HCT116 (cell line): ENCODE measurements around the gene AASS. TPM values are rescaled to one million over a fixed set of nuclear protein-coding genes. Genes with fewer than 3 reads are reported as not detected.

Experiments used
- ATAC-seq: fragments of 200-7000 bp; cut with Tn5 transposase; 2 replicates; pipeline ENCODE4 v1.9.1; 2020; ENCODE audit warnings: mild to moderate bottlenecking, moderate library complexity
- BruUV-seq: library from RNA; stranded (reverse); fragments of 400-500 nt; replicated peaks from 2 replicates; lab custom pipeline; 2021; lab: Mats Ljungman, UMichigan
- CTCF ChIA-PET: fragments of 300-600 bp; sonication (Branson Sonifier 250); formaldehyde crosslinking; loops from one replicate; lab custom pipeline; 2021; ENCODE audit warnings: antibody characterized with exemption; lab: Charles Lee
- POLR2A ChIA-PET: fragments of 300-600, 350-600 bp; sonication (Branson Sonifier 250); formaldehyde crosslinking; loops from one replicate; lab custom pipeline; 2021; ENCODE audit warnings: antibody characterized with exemption; lab: Charles Lee
- RAD21 ChIA-PET, 2 experiments: fragments of 300-600 bp; sonication (Branson Sonifier 250); formaldehyde crosslinking; loops; one replicate each; lab custom pipeline; 2023; ENCODE audit warnings: low total read pairs in 2 of 2; ENCODE audit not compliant: uncharacterized antibody in 2 of 2, unreplicated experiment in 2 of 2, low non-redundant PET in 1 of 2; lab: Charles Lee
- DNase-seq: peaks from one replicate; pipeline ENCODE4 v3.0.0-alpha.2; 2010; ENCODE audit warnings: low read depth, low spot score
- H2AFZ ChIP-seq: fragments of 200-600 bp; shearing (Covaris generic), sonication (generic); 2 replicates; pipeline ENCODE4 v1.6.1; 2017; ENCODE audit warnings: low read depth, mixed run types, mixed read lengths, antibody characterized with exemption, low read length; ENCODE audit not compliant: poor library complexity, severe bottlenecking
- H3K27ac ChIP-seq: 2 replicates; pipeline ENCODE4 v1.5.1; 2012; ENCODE audit warnings: low read depth, low read length
- H3K27me3 ChIP-seq: fragments of 200-600 bp; sonication (generic); 2 replicates; pipeline ENCODE4 v1.6.1; 2016; ENCODE audit warnings: mixed run types, low read length, mixed read lengths; ENCODE audit not compliant: insufficient read depth
- H3K36me3 ChIP-seq, 2 experiments: fragments of 200-500 bp in 1 of 2; fragments of 200-600 bp in 1 of 2; sonication (Bioruptor generic) in 1 of 2; sonication (generic) in 1 of 2; 2 replicates each; pipeline versions ENCODE4 v1.5.1 to v1.6.1; 2014 to 2016; ENCODE audit warnings: low read length in 2 of 2, inconsistent platforms in 1 of 2, mixed read lengths in 1 of 2, mixed run types in 1 of 2; ENCODE audit not compliant: insufficient read depth in 2 of 2, control insufficient read depth in 1 of 2
- H3K4me1 ChIP-seq, 2 experiments: fragments of 200-600 bp in 1 of 2; sonication (generic) in 1 of 2; 2 replicates each; pipeline versions ENCODE4 v1.5.1 to v1.6.1; 2012 to 2017; ENCODE audit warnings: low read length in 2 of 2, inconsistent platforms in 1 of 2, mild to moderate bottlenecking in 1 of 2, mixed read lengths in 1 of 2, mixed run types in 1 of 2, moderate library complexity in 1 of 2; ENCODE audit not compliant: insufficient read depth in 2 of 2, control insufficient read depth in 1 of 2
- H3K4me2 ChIP-seq: fragments of 200-600 bp; sonication (generic); 2 replicates; pipeline ENCODE4 v1.6.1; 2017; ENCODE audit warnings: mixed run types, low read length, mixed read lengths
- H3K4me3 ChIP-seq, 2 experiments: fragments of 200-600 bp in 1 of 2; sonication (generic) in 1 of 2; replicated peaks in 1 of 2; 2 replicates each; pipeline ENCODE4 v1.5.1; 2011 to 2016; ENCODE audit warnings: low read length in 2 of 2, control low read depth in 1 of 2, low read depth in 1 of 2, mild to moderate bottlenecking in 1 of 2, mixed read lengths in 1 of 2, mixed run types in 1 of 2
- H3K79me2 ChIP-seq: fragments of 200-600 bp; sonication (generic); 2 replicates; pipeline ENCODE4 v1.6.1; 2017; ENCODE audit warnings: mild to moderate bottlenecking, mixed run types, low read length, moderate library complexity, mixed read lengths; ENCODE audit not compliant: insufficient read depth
- H3K9ac ChIP-seq: fragments of 200-600 bp; sonication (generic); 2 replicates; pipeline ENCODE4 v1.6.1; 2016; ENCODE audit warnings: low read length, mixed read lengths
- H3K9me2 ChIP-seq: fragments of 200-600 bp; sonication (generic), shearing (Covaris generic); 2 replicates; pipeline ENCODE4 v1.6.1; 2017; ENCODE audit warnings: mixed run types, mild to moderate bottlenecking, moderate library complexity; ENCODE audit not compliant: insufficient read depth
- H3K9me3 ChIP-seq, 2 experiments: fragments of 200-500 bp in 1 of 2; fragments of 200-600 bp in 1 of 2; sonication (Bioruptor generic) in 1 of 2; sonication (generic) in 1 of 2; 2 replicates each; pipeline ENCODE4 v1.6.1; 2014 to 2017; ENCODE audit warnings: low read length in 2 of 2, mixed read lengths in 2 of 2, inconsistent platforms in 1 of 2, low read depth in 1 of 2, mild to moderate bottlenecking in 1 of 2, mixed run types in 1 of 2, moderate library complexity in 1 of 2; ENCODE audit not compliant: control insufficient read depth in 1 of 2, insufficient read depth in 1 of 2
- H4K20me1 ChIP-seq: fragments of 200-600 bp; sonication (generic), shearing (Covaris generic); 2 replicates; pipeline ENCODE4 v1.6.1; 2017; ENCODE audit warnings: mixed run types, mild to moderate bottlenecking, moderate library complexity; ENCODE audit not compliant: insufficient read depth
- CEBPB ChIP-seq: IDR thresholded peaks from 2 replicates; pipeline ENCODE4 v1.6.1; 2012; ENCODE audit warnings: low read depth
- FOSL1 ChIP-seq: IDR thresholded peaks from 2 replicates; pipeline ENCODE4 v1.6.1; 2012; ENCODE audit warnings: low read depth
- POLR2A ChIP-seq: IDR thresholded peaks from 2 replicates; pipeline ENCODE4 v1.7.0; 2011; ENCODE audit warnings: borderline replicate concordance; ENCODE audit not compliant: insufficient read depth, insufficient read length; ENCODE audit errors: extremely low read depth
- TCF7L2 ChIP-seq: IDR thresholded peaks from 2 replicates; pipeline ENCODE4 v1.7.0; 2011; ENCODE audit warnings: borderline replicate concordance, inconsistent platforms; ENCODE audit not compliant: insufficient read depth, insufficient read length; ENCODE audit errors: extremely low read depth
- YY1 ChIP-seq: IDR thresholded peaks from 2 replicates; pipeline ENCODE4 v1.6.1; 2011; ENCODE audit warnings: low read length, low read depth, moderate library complexity, mild to moderate bottlenecking; ENCODE audit not compliant: insufficient replicate concordance; ENCODE audit errors: extremely low read depth
- ZBTB33 ChIP-seq: IDR thresholded peaks from 2 replicates; pipeline ENCODE4 v1.6.1; 2011; ENCODE audit warnings: mild to moderate bottlenecking, low read length, moderate library complexity; ENCODE audit not compliant: insufficient replicate concordance; ENCODE audit errors: extremely low read depth
- intact Hi-C: fragments of 100-400 bp; cut with micrococcal nuclease; formaldehyde crosslinking; loops from 2 replicates; pipeline ENCODE4 v1.10.0; 2022
- total RNA-seq: library from RNA; stranded (reverse); gene quantifications from one replicate; pipeline ENCODE4 v1.2.1, GENCODE V29; 2021; ENCODE audit not compliant: unreplicated experiment
- TF ChIP-seq, protein P1 (sequence below): IDR thresholded peaks from 2 replicates; pipeline ENCODE4 v1.6.1; 2012

The AASS gene
- total RNA-seq, 1 experiment from 2014 or later, result 5.1 TPM

GRCh38 chr7:122027058-122027457, 117.0 kb downstream of the AASS start:
- no peak overlapping the region for H3K9ac ChIP-seq
- no peak for TF ChIP-seq YY1
- no peak for TF ChIP-seq CEBPB
- TF ChIP-seq ZBTB33, result no peak
- TF ChIP-seq POLR2A, result no peak
- no peak for TF ChIP-seq FOSL1
- no peak for TF ChIP-seq TCF7L2
- TF ChIP-seq, protein P1, sequence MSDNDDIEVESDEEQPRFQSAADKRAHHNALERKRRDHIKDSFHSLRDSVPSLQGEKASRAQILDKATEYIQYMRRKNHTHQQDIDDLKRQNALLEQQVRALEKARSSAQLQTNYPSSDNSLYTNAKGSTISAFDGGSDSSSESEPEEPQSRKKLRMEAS, result no peak
- TF ChIP-seq, all 23 proteins: peak for 0
- POLR2A ChIA-PET, result no interaction called here
- no peaks in the 10 kb centered on the region for H3K36me3 ChIP-seq
- CTCF ChIA-PET, result no interaction called here
- H4K20me1 ChIP-seq, result no peaks in the 10 kb centered on the region
- no peaks in the 10 kb centered on the region for H3K9me2 ChIP-seq
- no peak for ATAC-seq
- H3K79me2 ChIP-seq, result no peaks in the 10 kb centered on the region
- H3K27ac ChIP-seq, result no peak overlapping the region
- no TSS peak for BruUV-seq
- no peak overlapping the region for H3K4me2 ChIP-seq
- H3K4me3 ChIP-seq, result no peak overlapping the region
- H3K4me1 ChIP-seq, result no peaks in the 10 kb centered on the region
- RAD21 ChIA-PET, result no interaction called here
- no peaks in the 10 kb centered on the region for H3K27me3 ChIP-seq
- intact Hi-C loops, result no loop called here
- no peaks in the 10 kb centered on the region for H3K9me3 ChIP-seq
- H2AFZ ChIP-seq, result no peak overlapping the region
- DNase-seq, result no peak

Other genes with a start within 250 kb of the AASS start
- 0.37 TPM for gene FEZF1, start 160.5 kb upstream of the AASS start, total RNA-seq